Astrocyte (in vitro differentiated cells and primary cell): ENCODE measurements around the gene DENND10. TPM values are rescaled to one million over a fixed set of nuclear protein-coding genes. Genes with fewer than 3 reads are reported as not detected.
"Not testable (repeated sequence)": the region's sequence is repeated elsewhere in the genome, so short reads cannot be mapped to it uniquely, and the experiment has no call there.

Experiments used
- DNase-seq: peaks from one replicate; pipeline ENCODE4 v3.0.0-alpha.2; 2010; ENCODE audit warnings: low read depth
- FAIRE-seq: peaks from 2 replicates; lab custom pipeline; 2011; peaks lifted over from hg19 to GRCh38; lab: Jason Lieb, UNC
- H2AFZ ChIP-seq: 2 replicates; pipeline ENCODE4 v1.6.0; 2012; ENCODE audit warnings: low read depth, low read length, inconsistent platforms
- H3K27ac ChIP-seq: 2 replicates; pipeline ENCODE4 v1.5.1; 2011; ENCODE audit warnings: low read depth, low read length, inconsistent platforms
- H3K27me3 ChIP-seq: 2 replicates; pipeline ENCODE4 v1.6.0; 2011; ENCODE audit warnings: low read length, inconsistent platforms; ENCODE audit not compliant: insufficient read depth
- H3K36me3 ChIP-seq: 2 replicates; pipeline ENCODE4 v1.5.1; 2011; ENCODE audit warnings: low read length, inconsistent platforms; ENCODE audit not compliant: insufficient read depth
- H3K4me1 ChIP-seq: 2 replicates; pipeline ENCODE4 v1.5.1; 2011; ENCODE audit warnings: low read length, inconsistent platforms; ENCODE audit not compliant: insufficient read depth
- H3K4me2 ChIP-seq: 2 replicates; pipeline ENCODE4 v1.6.0; 2012; ENCODE audit warnings: low read length, inconsistent platforms
- H3K4me3 ChIP-seq: 2 replicates; pipeline ENCODE4 v1.5.1; 2011; ENCODE audit warnings: low read depth, mild to moderate bottlenecking, low read length, inconsistent platforms; ENCODE audit not compliant: insufficient read depth
- H3K79me2 ChIP-seq: 2 replicates; pipeline ENCODE4 v1.6.0; 2012; ENCODE audit warnings: mild to moderate bottlenecking, low read length, inconsistent platforms; ENCODE audit not compliant: insufficient read depth
- H3K9ac ChIP-seq: 2 replicates; pipeline ENCODE4 v1.6.0; 2012; ENCODE audit warnings: mild to moderate bottlenecking, low read length, inconsistent platforms
- H3K9me3 ChIP-seq: 2 replicates; pipeline ENCODE4 v1.5.1; 2012; ENCODE audit warnings: low read depth, mild to moderate bottlenecking, low read length, inconsistent platforms; ENCODE audit not compliant: insufficient read depth
- H4K20me1 ChIP-seq: 2 replicates; pipeline ENCODE4 v1.6.0; 2012; ENCODE audit warnings: low read length, inconsistent platforms; ENCODE audit not compliant: insufficient read depth
- H3K27ac Mint-ChIP-seq: one replicate; pipeline ENCODE4 v1.8.0; 2021; ENCODE audit warnings: mild to moderate bottlenecking, mixed read lengths; ENCODE audit not compliant: unreplicated experiment
- H3K27me3 Mint-ChIP-seq: one replicate; pipeline ENCODE4 v1.8.0; 2021; ENCODE audit warnings: low read depth, mixed read lengths; ENCODE audit not compliant: unreplicated experiment
- H3K36me3 Mint-ChIP-seq: one replicate; pipeline ENCODE4 v1.8.0; 2021; ENCODE audit warnings: low read depth, mixed read lengths; ENCODE audit not compliant: unreplicated experiment
- H3K4me1 Mint-ChIP-seq: one replicate; pipeline ENCODE4 v1.8.0; 2021; ENCODE audit warnings: low read depth, mixed read lengths; ENCODE audit not compliant: unreplicated experiment
- H3K4me3 Mint-ChIP-seq: one replicate; pipeline ENCODE4 v1.8.0; 2021; ENCODE audit warnings: mild to moderate bottlenecking, moderate library complexity, mixed read lengths; ENCODE audit not compliant: unreplicated experiment
- H3K9me3 Mint-ChIP-seq: one replicate; pipeline ENCODE4 v1.8.0; 2021; ENCODE audit warnings: mild to moderate bottlenecking, mixed read lengths; ENCODE audit not compliant: unreplicated experiment
- CTCF ChIP-seq: IDR thresholded peaks from 2 replicates; pipeline ENCODE4 v1.5.1; 2011; ENCODE audit warnings: low read depth, mild to moderate bottlenecking, inconsistent platforms, low read length, moderate library complexity; ENCODE audit not compliant: insufficient read depth
- EZH2 ChIP-seq: IDR thresholded peaks from 2 replicates; pipeline ENCODE4 v1.6.1; 2012; ENCODE audit warnings: mild to moderate bottlenecking, low read length, inconsistent platforms; ENCODE audit not compliant: insufficient read depth
- total RNA-seq: library from RNA; stranded (reverse); gene quantifications from 2 replicates; pipeline ENCODE4 v1.2.1, GENCODE V29; 2021

DENND10 gene
- total RNA-seq, 1 donor from 2014 or later, result 41.8 TPM

DNA sequence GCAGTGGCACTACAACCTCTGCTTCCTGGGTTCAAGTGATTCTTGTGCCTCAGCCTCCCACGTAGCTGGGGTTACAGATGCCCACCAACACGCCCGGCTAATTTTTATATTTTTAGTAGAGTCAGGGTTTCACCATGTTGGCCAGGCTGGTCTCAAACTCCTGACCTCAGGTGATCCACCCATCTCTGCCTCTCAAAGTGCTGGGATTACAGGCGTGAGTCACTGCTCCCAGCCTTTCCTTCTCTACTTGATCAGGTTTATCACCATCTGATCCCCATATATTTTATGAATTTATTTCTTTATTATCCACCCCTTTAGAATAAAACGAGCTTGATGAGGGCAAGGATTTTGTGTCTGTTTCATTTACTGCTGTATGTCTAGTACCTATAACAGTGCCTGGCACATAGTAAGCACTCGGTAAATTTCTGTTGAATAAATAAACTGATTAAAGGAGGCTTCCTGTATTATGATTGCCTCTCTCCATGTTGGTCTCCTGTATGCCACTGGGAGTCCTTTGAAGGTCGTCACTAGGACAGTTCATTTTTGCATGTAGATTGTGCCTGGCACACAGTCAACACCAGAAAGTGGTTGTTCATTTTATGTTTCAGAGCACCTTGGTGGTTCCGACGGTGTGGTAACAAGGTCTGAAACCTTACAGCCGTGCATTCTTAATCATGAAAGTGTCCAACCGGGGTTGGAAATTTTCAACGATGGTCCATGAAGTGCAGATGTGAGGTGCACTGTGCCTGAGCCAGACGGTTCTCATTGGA is 13.7 kb upstream of the DENND10 start:
- Mint-ChIP-seq H3K36me3 (no peaks in the 10 kb centered on the region), H3K9me3 (peaks cover 2% of the 10 kb centered on the region)

GRCh38 chr10:119090968-119091367 is 12.9 kb upstream of the DENND10 start:
- H3K9me3 Mint-ChIP-seq, result peaks cover 2% of the 10 kb centered on the region
- H3K4me3 Mint-ChIP-seq, result no peak overlapping the region
- TF ChIP-seq EZH2 (no peak), CTCF (no peak)
- no peaks in the 10 kb centered on the region for H3K36me3 Mint-ChIP-seq
- peaks cover 4% of the 10 kb centered on the region for H3K27me3 ChIP-seq
- H3K9ac ChIP-seq, result no peak overlapping the region
- H3K36me3 ChIP-seq, result no peaks in the 10 kb centered on the region
- H3K27ac Mint-ChIP-seq, result no peak overlapping the region
- H3K79me2 ChIP-seq, result no peaks in the 10 kb centered on the region
- H3K27ac ChIP-seq, result no peak overlapping the region
- no peaks in the 10 kb centered on the region for H3K4me1 Mint-ChIP-seq
- DNase-seq, result peak; percentile 84
- H3K4me1 ChIP-seq, result peaks cover 9% of the 10 kb centered on the region
- H3K4me2 ChIP-seq, result peak overlapping the region; percentile 38
- peaks cover 4% of the 10 kb centered on the region for H3K27me3 Mint-ChIP-seq
- no peak for FAIRE-seq
- no peak overlapping the region for H3K4me3 ChIP-seq
- H4K20me1 ChIP-seq, result no peaks in the 10 kb centered on the region
- no peaks in the 10 kb centered on the region for H3K9me3 ChIP-seq
- H2AFZ ChIP-seq, result no peak overlapping the region

More for the DNA sequence above, 13.7 kb upstream of the DENND10 start:
- no peak for DNase-seq
- no peaks in the 10 kb centered on the region for H4K20me1 ChIP-seq
- H3K27me3 ChIP-seq, result peaks cover 2% of the 10 kb centered on the region
- no peak overlapping the region for H3K27ac ChIP-seq
- no peaks in the 10 kb centered on the region for H3K9me3 ChIP-seq
- FAIRE-seq, result no peak
- H3K4me1 ChIP-seq, result peaks cover 9% of the 10 kb centered on the region
- H3K79me2 ChIP-seq, result no peaks in the 10 kb centered on the region
- no peak overlapping the region for H3K4me3 Mint-ChIP-seq
- TF ChIP-seq EZH2, result no peak
- no peak for TF ChIP-seq CTCF
- no peak overlapping the region for H3K9ac ChIP-seq
- H2AFZ ChIP-seq, result no peak overlapping the region
- H3K27me3 Mint-ChIP-seq, result peaks cover 4% of the 10 kb centered on the region
- H3K36me3 ChIP-seq, result no peaks in the 10 kb centered on the region
- H3K4me3 ChIP-seq, result no peak overlapping the region
- no peak overlapping the region for H3K4me2 ChIP-seq
- H3K4me1 Mint-ChIP-seq, result no peaks in the 10 kb centered on the region
- H3K27ac Mint-ChIP-seq, result no peak overlapping the region

DNA sequence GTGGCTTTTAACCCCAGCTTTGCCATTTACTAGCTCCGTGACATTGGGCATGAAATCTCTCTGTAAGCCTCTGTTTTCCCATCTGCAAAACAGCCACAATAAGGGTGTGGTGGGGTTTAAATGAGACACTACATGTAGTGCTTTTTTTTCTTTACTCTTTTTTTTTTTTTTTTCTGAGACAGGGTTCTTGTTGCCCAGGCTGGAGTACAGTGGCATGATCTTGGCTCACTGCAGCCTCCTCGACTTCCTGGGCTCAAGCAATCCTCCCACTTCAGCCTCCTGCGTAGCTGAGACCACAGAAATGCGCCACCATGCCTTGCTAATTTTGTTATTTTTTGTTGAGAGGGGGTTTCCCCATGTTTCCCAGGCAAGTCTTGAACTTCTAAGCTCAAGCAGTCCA is 8.3 kb upstream of the DENND10 start:
- H3K36me3 Mint-ChIP-seq, result no peaks in the 10 kb centered on the region
- H3K79me2 ChIP-seq, result no peaks in the 10 kb centered on the region
- DNase-seq (no peak), FAIRE-seq (no peak)
- TF ChIP-seq CTCF (no peak), EZH2 (no peak)
- H3K9me3 Mint-ChIP-seq, result no peaks in the 10 kb centered on the region
- H4K20me1 ChIP-seq, result no peaks in the 10 kb centered on the region
- peaks cover 6% of the 10 kb centered on the region for H3K27me3 ChIP-seq
- H2AFZ ChIP-seq, result no peak overlapping the region
- H3K36me3 ChIP-seq, result no peaks in the 10 kb centered on the region
- no peaks in the 10 kb centered on the region for H3K4me1 Mint-ChIP-seq
- H3K4me3 Mint-ChIP-seq, result no peak overlapping the region
- H3K9ac ChIP-seq, result no peak overlapping the region
- H3K27me3 Mint-ChIP-seq, result no peaks in the 10 kb centered on the region
- H3K27ac ChIP-seq, result no peak overlapping the region
- H3K9me3 ChIP-seq, result no peaks in the 10 kb centered on the region
- H3K27ac Mint-ChIP-seq, result no peak overlapping the region
- no peak overlapping the region for H3K4me3 ChIP-seq
- H3K4me1 ChIP-seq, result peaks cover 7% of the 10 kb centered on the region
- H3K4me2 ChIP-seq, result no peak overlapping the region

DNA sequence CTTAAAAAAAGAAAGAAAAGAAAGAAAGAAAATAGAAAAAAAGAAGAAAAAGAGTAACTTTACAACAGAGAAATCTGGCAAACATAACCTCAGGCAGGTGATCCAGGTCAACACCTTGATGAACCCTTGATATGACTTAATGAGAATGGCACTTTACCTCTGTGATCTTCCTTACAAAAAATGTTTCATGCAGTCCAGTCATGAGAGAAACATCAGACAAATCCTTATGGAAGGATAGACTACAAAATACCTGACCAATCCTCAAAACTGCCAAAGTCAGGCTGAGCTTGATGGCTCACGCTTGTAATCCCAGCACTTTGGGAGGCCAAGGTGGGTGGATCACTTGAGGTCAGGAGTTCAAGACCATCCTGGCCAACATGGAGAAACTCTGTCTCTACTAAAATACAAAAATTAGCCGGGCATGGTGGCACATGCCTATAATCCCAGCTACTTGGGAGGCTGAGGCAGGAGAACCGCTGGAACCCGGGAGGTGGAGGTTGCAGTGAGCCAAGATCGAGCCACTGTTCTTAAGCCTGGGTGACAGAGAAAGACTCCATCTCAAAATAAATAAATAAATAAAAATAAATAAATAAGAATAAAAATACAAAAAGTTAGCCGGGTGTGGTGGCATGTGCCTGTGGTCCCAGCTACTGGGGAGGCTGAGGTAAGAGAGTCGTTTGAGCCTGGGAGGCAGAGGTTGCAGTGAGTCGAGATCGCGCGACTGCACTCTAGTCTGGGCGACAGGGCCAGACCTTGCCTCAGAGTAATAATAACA is 7.1 kb upstream of the DENND10 start:
- not testable (repeated sequence) for H3K36me3 ChIP-seq, H3K9ac ChIP-seq, H3K36me3 Mint-ChIP-seq, H2AFZ ChIP-seq, H3K27ac ChIP-seq, H3K4me1 ChIP-seq, H3K9me3 Mint-ChIP-seq, DNase-seq, FAIRE-seq, H3K27me3 ChIP-seq, H3K4me3 Mint-ChIP-seq, H3K4me3 ChIP-seq, H3K27ac Mint-ChIP-seq, H3K9me3 ChIP-seq, H4K20me1 ChIP-seq, H3K79me2 ChIP-seq, H3K27me3 Mint-ChIP-seq, H3K4me1 Mint-ChIP-seq, H3K4me2 ChIP-seq
